ENCODE results near the gene SPSB4.
"Not testable (repeated sequence)": the region's sequence is repeated elsewhere in the genome, so short reads cannot be mapped to it uniquely, and the experiment has no call there.

Gene SPSB4

DNA sequence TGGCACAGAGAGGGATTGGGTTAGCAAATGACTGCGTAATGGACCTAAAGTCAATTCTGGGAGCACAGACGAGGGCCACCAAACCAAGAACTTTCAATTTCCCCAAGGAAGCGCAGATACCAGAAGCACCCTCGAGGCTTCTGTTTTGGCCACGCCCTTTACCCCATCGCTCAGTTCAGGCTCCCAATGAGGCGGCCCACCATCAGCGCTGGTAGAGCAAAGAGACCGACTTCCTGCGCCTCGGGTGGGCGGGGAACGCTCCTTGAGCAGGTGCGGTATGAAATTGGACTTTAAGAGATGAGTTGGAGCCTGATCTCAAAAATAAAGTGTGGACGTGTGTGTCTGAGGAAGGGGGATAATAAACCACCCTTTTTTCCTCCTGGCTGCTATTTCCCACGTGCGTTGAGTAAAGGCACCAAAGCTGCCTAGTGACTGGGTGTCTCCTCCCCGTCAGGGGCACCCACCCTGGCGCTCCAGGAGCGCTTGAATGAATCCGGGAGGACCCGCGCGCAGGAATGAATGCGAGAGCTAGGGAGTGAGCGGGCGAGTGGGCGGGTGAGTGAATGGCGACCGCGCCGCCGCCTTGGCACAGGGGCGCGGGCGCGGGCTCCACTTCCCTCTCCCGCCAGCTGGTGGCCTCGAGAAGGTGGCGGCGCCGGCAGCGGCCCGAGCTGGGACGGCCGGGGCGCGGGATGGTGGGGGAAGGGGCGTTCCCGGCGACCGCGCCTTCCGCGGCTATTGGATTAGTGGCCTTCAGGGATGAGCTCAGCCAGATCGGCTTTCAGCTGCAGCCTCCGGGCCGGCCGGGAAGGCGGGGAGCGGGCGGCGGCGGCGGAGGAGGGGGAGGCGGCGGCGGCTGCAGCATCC lies at the start of gene SPSB4:
SPSB4 (plus strand) TSS at position 772 of the 867 bp plus-strand sequence. CDS start 14,758 bp downstream, outside the sequence.
- peaks cover 3% of the 10 kb centered on the region for H3K4me1 ChIP-seq (ENCODE audit: insufficient read depth, low read length)
- H3K36me3 ChIP-seq (ENCODE audit: insufficient read depth, low read length): no peaks in the 10 kb centered on the region; the same call in 1 of the 2 replicates
- H3K9me3 ChIP-seq (ENCODE audit: control insufficient read depth, insufficient read depth, low read length): no peaks in the 10 kb centered on the region
- H3K9ac ChIP-seq (ENCODE audit: low read depth, low read length): peak within 1 kb of the TSS; percentile 90

DNA sequence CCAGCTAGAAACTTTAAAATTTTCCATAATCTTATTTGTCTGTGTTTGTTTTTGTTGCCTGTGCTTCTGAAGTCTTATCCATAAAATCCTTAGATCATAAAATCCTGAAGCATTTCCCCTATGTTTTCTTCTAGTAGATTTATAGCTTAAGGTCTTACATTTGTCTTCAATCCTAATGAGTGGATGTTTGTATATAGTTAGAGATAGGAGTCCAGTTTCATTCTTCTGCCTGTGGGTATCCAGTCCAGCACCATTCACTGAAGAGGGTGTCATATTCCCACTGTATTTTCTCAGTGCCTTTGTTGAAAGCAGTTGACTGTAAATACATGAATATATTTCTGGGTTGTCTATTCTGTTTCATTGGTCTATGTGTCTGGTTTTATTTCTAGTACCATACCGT lies 44.8 kb upstream of the SPSB4 start:
- Histone ChIP-seq H3K9ac (ENCODE audit: low read depth, low read length) (no peak overlapping the region), H3K36me3 (ENCODE audit: insufficient read depth, low read length) (no peaks in the 10 kb centered on the region), H3K4me1 (ENCODE audit: insufficient read depth, low read length) (no peaks in the 10 kb centered on the region), H3K9me3 (ENCODE audit: control insufficient read depth, insufficient read depth, low read length) (no peaks in the 10 kb centered on the region)

DNA sequence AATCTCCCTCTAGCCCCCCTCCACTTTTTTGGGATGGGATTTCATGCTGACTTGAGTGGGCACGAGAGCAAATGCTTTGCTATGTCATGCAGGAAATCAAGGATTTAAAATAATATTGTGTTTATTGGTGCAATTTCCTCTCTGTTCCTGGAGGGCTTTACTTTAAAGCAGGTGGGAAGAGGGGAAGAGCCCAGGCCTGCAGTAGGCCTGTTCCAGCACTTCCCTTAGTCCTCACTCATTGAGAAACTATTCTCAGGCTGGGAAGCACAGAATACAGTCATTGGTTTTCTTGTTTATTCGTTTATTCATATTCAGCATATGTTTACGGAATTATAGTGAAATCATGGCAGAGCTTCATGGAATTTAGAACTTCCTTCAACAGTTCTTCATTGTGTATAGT lies 41.7 kb upstream of the SPSB4 start:
- Histone ChIP-seq H3K9ac (ENCODE audit: low read depth, low read length) (no peak overlapping the region), H3K36me3 (ENCODE audit: insufficient read depth, low read length) (no peaks in the 10 kb centered on the region), H3K4me1 (ENCODE audit: insufficient read depth, low read length) (peaks cover 5% of the 10 kb centered on the region), H3K9me3 (ENCODE audit: control insufficient read depth, insufficient read depth, low read length) (no peaks in the 10 kb centered on the region)

DNA sequence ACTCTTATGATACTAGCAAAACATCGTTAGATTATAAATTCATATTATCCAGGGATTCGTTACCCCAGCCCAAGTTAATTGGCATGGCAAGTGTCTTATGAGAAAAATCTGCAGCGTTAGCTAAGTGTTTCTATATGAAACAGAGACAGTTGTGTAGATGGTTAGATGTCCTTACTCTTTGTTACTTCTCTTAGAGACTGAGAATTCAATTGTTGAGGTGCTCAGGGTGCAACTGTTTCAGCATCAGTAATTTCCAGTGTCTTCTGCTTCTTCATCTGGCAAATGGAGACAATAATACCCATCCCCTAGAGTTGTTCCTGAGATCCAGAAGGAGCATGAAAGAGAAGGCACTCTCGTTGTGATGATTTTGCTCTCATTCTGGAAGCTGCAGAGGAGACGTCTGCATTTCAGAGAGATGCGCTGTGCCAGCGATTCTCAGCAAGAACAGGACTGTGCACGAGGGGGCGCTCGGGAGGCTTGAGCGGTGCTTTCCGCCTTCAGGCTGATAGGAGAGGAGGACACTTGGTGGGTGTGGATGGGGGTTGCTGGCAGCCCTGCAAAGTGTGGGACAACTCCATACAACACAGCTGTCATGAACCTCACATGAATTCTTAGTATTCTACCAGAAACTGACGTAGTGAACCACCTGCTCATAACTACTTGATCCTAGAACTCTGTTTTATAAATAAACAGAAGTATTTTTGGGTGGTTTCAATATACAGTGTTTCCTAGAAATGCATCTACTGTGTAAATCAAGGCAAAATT lies 39.7 kb upstream of the SPSB4 start:
- Histone ChIP-seq H3K4me1 (ENCODE audit: insufficient read depth, low read length) (peaks cover 5% of the 10 kb centered on the region), H3K36me3 (ENCODE audit: insufficient read depth, low read length) (no peaks in the 10 kb centered on the region), H3K9ac (ENCODE audit: low read depth, low read length) (no peak overlapping the region), H3K9me3 (ENCODE audit: control insufficient read depth, insufficient read depth, low read length) (no peaks in the 10 kb centered on the region)

DNA sequence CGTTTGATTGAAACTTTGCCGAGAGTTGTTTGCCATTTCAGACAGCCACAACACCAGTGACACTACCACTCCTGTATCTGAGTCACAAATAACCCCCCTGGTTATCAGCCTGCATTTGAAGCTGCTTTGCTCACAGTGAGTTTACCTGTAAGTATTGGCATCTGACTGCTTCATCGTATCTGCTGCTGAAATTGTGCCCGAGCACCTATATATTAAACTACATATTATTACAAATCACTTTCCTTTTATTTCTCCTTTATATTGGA lies 39.2 kb upstream of the SPSB4 start:
- Histone ChIP-seq H3K9me3 (ENCODE audit: control insufficient read depth, insufficient read depth, low read length) (no peaks in the 10 kb centered on the region), H3K9ac (ENCODE audit: low read depth, low read length) (no peak overlapping the region), H3K4me1 (ENCODE audit: insufficient read depth, low read length) (peaks cover 5% of the 10 kb centered on the region), H3K36me3 (ENCODE audit: insufficient read depth, low read length) (no peaks in the 10 kb centered on the region)

DNA sequence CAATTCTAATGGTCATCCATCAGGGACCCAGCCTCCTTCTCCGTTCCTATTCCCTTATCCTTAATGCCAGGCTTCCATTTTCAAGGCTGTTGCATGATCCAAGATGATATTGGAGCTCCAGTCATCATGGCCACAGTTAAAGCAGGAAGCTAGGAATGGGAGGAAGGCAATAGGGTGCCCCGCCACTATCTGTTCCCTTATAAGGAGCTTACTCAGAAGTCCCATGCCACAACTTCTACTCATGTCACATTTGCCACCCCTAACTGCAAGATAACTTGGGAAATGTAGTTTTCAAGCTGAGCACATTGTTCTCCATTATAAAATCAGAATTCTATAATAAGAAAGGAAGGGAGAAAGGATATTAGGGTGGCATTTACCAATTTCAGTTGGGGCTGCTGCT lies 38.6 kb upstream of the SPSB4 start:
- Histone ChIP-seq H3K36me3 (ENCODE audit: insufficient read depth, low read length) (no peaks in the 10 kb centered on the region), H3K4me1 (ENCODE audit: insufficient read depth, low read length) (peaks cover 5% of the 10 kb centered on the region), H3K9ac (ENCODE audit: low read depth, low read length) (no peak overlapping the region), H3K9me3 (ENCODE audit: control insufficient read depth, insufficient read depth, low read length) (no peaks in the 10 kb centered on the region)

DNA sequence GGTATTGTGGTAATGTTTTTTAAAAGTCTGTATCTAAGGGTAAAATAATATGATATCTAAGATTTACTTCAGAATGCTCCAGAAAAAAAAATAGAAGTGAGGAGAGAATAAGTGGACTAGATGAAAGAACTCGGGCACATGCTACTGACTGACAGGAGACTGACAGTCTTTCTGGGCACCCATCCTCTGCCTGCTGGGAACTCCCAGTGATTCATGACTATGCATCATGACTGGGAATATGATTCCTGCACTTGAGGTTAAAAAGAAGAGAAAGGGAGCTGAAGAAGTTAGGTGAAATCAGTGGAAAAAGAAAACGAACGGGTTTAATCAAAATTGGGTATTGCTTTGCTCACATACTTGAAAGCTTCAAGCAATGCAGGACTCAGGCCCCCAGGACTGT lies 35.7 kb upstream of the SPSB4 start:
- no peak overlapping the region for H3K9ac ChIP-seq (ENCODE audit: low read depth, low read length)
- no peaks in the 10 kb centered on the region for H3K36me3 ChIP-seq (ENCODE audit: insufficient read depth, low read length)
- no peaks in the 10 kb centered on the region for H3K9me3 ChIP-seq (ENCODE audit: control insufficient read depth, insufficient read depth, low read length)
- peaks cover 5% of the 10 kb centered on the region for H3K4me1 ChIP-seq (ENCODE audit: insufficient read depth, low read length)

DNA sequence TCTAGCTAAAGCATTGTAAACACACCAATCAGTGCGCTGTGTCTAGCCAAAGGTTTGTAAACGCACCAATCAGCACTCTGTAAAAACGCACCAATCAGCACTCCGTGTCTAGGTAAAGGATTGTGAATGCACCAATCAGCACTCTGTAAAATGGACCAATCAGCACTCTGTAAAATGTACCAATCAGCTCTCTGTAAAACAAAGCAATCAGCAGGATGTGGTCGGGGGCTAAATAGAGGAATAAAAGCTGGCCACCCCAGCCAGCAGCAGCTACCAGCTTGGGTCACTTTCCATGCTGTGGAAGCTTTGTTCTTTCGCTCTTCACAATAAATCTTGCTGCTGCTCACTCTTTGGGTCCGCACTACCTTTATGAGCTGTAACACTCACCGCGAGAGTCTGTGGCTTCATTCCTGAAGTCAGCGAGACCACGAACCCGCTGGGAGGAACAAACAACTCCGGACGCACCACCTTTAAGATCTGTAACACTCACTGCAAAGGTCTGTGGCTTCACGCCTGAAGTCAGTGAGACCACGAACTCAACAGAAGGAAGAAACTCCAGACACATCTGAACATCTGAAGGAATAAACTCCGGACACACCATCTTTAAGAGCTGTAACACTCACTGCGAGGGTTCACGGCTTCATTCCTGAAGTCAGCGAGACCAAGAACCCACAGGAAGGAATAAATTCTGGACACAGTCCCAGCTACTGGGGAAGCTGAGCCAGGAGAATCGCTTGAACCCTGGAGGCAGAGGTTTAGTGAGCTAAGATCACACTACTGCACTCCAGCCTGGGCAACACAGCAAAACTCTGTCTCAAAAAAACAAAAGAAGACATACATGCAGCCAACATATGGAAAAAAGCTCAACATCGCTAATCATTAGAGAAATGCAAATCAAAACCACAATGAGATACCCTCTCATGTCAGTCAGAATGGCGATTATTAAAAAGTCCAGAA lies 33.5 kb upstream of the SPSB4 start:
- not testable (repeated sequence) for H3K4me1 ChIP-seq (ENCODE audit: insufficient read depth, low read length); H3K9ac ChIP-seq (ENCODE audit: low read depth, low read length); H3K36me3 ChIP-seq (ENCODE audit: insufficient read depth, low read length); H3K9me3 ChIP-seq (ENCODE audit: control insufficient read depth, insufficient read depth, low read length)

DNA sequence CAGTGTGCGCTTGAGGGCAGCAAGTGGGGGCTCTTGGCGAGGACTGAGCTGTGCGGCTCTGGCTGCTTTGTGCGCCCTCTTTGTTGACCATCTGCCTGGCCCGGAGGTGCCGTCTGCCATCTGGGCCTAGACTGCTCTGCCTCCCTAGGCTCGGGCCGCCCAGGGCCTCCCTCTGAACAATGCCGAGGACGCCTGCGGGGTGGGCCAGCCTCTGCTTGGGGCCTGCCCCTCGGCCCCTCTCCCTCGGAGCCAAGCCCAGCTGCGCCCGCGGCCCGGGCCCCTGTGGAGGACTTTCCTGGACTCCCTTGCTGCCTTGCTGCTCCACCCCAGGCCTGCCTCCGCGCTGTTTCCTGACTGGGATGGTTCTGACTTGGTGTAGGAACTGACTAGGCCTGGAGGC lies 31.9 kb upstream of the SPSB4 start:
- Histone ChIP-seq H3K9ac (ENCODE audit: low read depth, low read length) (no peak overlapping the region), H3K36me3 (ENCODE audit: insufficient read depth, low read length) (no peaks in the 10 kb centered on the region), H3K9me3 (ENCODE audit: control insufficient read depth, insufficient read depth, low read length) (no peaks in the 10 kb centered on the region), H3K4me1 (ENCODE audit: insufficient read depth, low read length) (no peaks in the 10 kb centered on the region)

DNA sequence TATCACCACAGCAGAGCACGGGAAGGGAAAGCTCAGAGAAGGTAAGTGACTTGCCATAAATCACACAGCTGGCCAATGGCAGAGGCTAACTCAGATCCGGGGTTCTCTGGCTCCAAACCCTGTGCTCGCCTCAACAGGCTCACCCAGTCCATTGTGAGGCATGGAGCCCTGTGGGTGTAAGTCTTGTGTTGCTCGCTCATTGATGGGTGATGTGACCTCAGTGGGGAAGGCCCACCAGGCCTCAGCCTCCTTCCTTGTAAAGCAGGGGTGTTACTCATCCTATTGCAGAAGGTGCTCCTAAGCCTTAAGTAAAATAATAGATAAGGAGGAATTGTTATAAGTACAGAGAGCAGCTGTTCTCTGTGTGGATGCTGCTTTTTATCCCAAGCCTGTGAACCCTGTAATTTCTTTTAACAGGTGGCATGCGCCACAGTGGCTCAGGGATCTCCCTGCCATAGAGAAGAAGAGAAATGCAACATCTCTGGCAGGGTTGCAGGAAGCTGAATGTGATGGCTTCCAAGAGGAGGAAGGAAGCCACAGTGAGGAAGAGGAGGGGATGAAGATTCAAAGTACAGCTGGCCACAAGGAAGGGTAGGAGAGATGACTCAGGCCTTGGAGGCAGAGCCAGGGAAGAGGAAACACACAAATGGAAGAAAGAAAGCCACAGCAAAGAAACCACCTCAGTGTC lies 30.9 kb upstream of the SPSB4 start:
- no peak overlapping the region for H3K9ac ChIP-seq (ENCODE audit: low read depth, low read length)
- H3K4me1 ChIP-seq (ENCODE audit: insufficient read depth, low read length): no peaks in the 10 kb centered on the region
- H3K36me3 ChIP-seq (ENCODE audit: insufficient read depth, low read length): no peaks in the 10 kb centered on the region
- H3K9me3 ChIP-seq (ENCODE audit: control insufficient read depth, insufficient read depth, low read length): no peaks in the 10 kb centered on the region

DNA sequence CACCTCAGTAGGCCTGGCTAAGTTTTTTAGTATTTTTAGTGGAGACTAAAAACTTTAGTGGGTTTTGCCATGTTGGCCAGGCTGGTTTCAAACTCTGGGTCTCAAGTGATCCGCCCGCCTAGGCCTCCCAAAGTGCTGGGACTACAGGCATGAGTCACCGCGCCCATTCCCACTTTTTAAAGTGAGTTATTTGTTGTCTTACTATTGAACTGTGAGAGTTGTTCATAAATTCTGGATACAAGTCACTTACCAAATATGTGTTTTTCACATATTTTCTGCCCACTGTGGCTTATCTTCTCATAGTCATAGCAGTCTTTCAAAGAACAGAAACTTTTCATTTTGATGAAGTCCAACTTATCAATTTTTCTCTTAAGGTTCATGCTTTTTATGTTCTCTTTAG lies 29.9 kb upstream of the SPSB4 start:
- no peaks in the 10 kb centered on the region for H3K36me3 ChIP-seq (ENCODE audit: insufficient read depth, low read length)
- no peak overlapping the region for H3K9ac ChIP-seq (ENCODE audit: low read depth, low read length)
- H3K9me3 ChIP-seq (ENCODE audit: control insufficient read depth, insufficient read depth, low read length): no peaks in the 10 kb centered on the region
- H3K4me1 ChIP-seq (ENCODE audit: insufficient read depth, low read length): no peaks in the 10 kb centered on the region

DNA sequence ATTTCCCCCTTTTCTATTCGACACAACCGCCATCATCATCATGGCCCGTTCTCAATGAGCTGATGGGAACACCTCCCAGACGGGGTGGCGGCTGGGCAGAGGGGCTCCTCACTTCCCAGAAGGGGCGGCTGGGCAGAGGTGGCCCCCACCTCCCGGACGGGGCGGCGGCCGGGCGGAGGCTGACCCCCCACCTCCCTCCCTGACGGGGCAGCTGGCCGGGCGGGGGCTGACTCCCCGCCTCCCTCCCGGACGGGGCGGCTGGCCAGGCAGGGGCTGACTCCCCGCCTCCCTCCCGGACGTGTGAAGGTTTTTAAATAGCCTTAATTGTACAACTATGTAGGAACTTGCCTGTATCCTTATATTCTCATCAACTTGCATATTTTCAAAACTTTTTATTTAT lies 20.9 kb upstream of the SPSB4 start:
- H3K4me1 ChIP-seq (ENCODE audit: insufficient read depth, low read length): no peaks in the 10 kb centered on the region
- no peaks in the 10 kb centered on the region for H3K36me3 ChIP-seq (ENCODE audit: insufficient read depth, low read length)
- H3K9me3 ChIP-seq (ENCODE audit: control insufficient read depth, insufficient read depth, low read length): no peaks in the 10 kb centered on the region
- no peak overlapping the region for H3K9ac ChIP-seq (ENCODE audit: low read depth, low read length)

DNA sequence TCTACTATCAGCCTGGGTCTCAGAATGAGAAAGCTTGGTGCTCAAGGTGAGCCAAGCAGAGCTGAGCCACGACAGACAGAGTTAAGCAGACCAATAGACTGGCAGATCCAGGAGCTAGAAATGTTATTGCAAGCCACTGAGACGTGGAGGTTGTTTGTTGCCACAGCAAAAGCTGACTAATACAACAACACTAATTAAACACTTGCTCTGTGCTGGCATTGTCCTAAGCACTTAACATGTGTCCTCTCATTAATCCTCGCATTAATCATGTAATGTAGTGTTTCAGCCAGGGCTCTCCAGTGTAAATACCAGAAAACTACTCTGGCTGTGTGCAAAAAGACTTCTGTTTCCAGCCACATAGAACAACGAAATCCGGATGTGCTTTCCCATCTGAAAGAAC lies 11.6 kb upstream of the SPSB4 start:
- Histone ChIP-seq H3K36me3 (ENCODE audit: insufficient read depth, low read length) (no peaks in the 10 kb centered on the region), H3K4me1 (ENCODE audit: insufficient read depth, low read length) (peaks cover 6% of the 10 kb centered on the region), H3K9me3 (ENCODE audit: control insufficient read depth, insufficient read depth, low read length) (no peaks in the 10 kb centered on the region), H3K9ac (ENCODE audit: low read depth, low read length) (no peak overlapping the region)
